B cell (primary cell): ENCODE results near the gene MAP3K7CL. TPM values are rescaled to one million over a fixed set of nuclear protein-coding genes. Genes with fewer than 3 reads are reported as not detected.

ENCODE experiments used
- ATAC-seq: fragments of 200-7000 bp; cut with Tn5 transposase; one replicate; pipeline ENCODE4 v1.10.0; 2021; ENCODE audit warnings: low read depth, mild to moderate bottlenecking, moderate number of reproducible peaks, moderate library complexity
- CTCF ChIA-PET: fragments of 350-600 bp; sonication (Branson Sonifier 250); formaldehyde crosslinking; loops from one replicate; lab custom pipeline; 2021; ENCODE audit warnings: antibody characterized with exemption, inconsistent platforms; lab: Charles Lee
- POLR2A ChIA-PET: fragments of 350-600 bp; sonication (Branson Sonifier 250); formaldehyde crosslinking; loops from one replicate; lab custom pipeline; 2021; ENCODE audit warnings: antibody characterized with exemption; lab: Charles Lee
- DNase-seq: peaks from one replicate; pipeline ENCODE4 v3.0.0; 2013
- H2AFZ ChIP-seq: 2 replicates; pipeline ENCODE4 v1.6.1; 2012; ENCODE audit warnings: mild to moderate bottlenecking, low read depth, low read length; ENCODE audit not compliant: insufficient read depth, poor library complexity, severe bottlenecking
- H3K27ac ChIP-seq, 2 donors: 1 replicate in 1 of 2; 2 replicates in 1 of 2; pipeline ENCODE4 v1.5.1; 2012 to 2013; ENCODE audit warnings: low read length in 2 of 2, mild to moderate bottlenecking in 2 of 2, moderate library complexity in 1 of 2
- H3K27me3 ChIP-seq, 4 experiments: fragments of 200-600 bp in 1 of 4; sonication (generic) in 1 of 4; replicated peaks in 1 of 4; 1 replicate in 2 of 4; 2 replicates in 2 of 4; pipeline versions ENCODE4 v1.6.1 to v1.7.0; 2013 to 2016; ENCODE audit warnings: low read length in 3 of 4, mild to moderate bottlenecking in 2 of 4, mixed read lengths in 1 of 4, moderate library complexity in 1 of 4; ENCODE audit not compliant: insufficient read depth in 4 of 4, control insufficient read depth in 3 of 4; ENCODE audit errors: control extremely low read depth in 1 of 4
- H3K36me3 ChIP-seq, 2 experiments: replicated peaks in 1 of 2; 1 replicate in 1 of 2; 2 replicates in 1 of 2; pipeline versions ENCODE4 v1.6.1 to v1.7.1; 2013; ENCODE audit warnings: low read length in 1 of 2; ENCODE audit not compliant: insufficient read depth in 2 of 2, control insufficient read depth in 1 of 2; ENCODE audit errors: control extremely low read depth in 1 of 2, extremely low read depth in 1 of 2
- H3K4me1 ChIP-seq, 2 donors: fragments of 200-600 bp in 1 of 2; sonication (generic) in 1 of 2; 1 replicate in 1 of 2; 2 replicates in 1 of 2; pipeline versions ENCODE4 v1.5.1 to v1.6.1; 2013 to 2017; ENCODE audit warnings: low read length in 2 of 2; ENCODE audit not compliant: control insufficient read depth in 2 of 2, insufficient read depth in 2 of 2
- H3K4me2 ChIP-seq: replicated peaks from 2 replicates; pipeline ENCODE3; 2012; ENCODE audit warnings: mild to moderate bottlenecking, low read depth, low read length; ENCODE audit not compliant: poor library complexity, severe bottlenecking
- H3K4me3 ChIP-seq, 5 experiments: fragments of 200-600 bp in 1 of 5; sonication (generic) in 1 of 5; 1 replicate in 3 of 5; 2 replicates in 2 of 5; pipeline versions ENCODE4 v1.5.1 to v1.7.0; 2011 to 2016; ENCODE audit warnings: low read length in 4 of 5, mild to moderate bottlenecking in 4 of 5, low read depth in 2 of 5, control low read depth in 1 of 5, moderate library complexity in 1 of 5; ENCODE audit not compliant: insufficient read depth in 1 of 5; ENCODE audit errors: control extremely low read depth in 1 of 5, extremely low read depth in 1 of 5
- H3K79me2 ChIP-seq: fragments of 200-600 bp; sonication (generic); one replicate; pipeline ENCODE4 v1.6.0; 2016; ENCODE audit warnings: low read length; ENCODE audit not compliant: control insufficient read depth, insufficient read depth
- H3K9ac ChIP-seq: fragments of 200-600 bp; sonication (generic); 2 replicates; pipeline ENCODE4 v1.6.1; 2017; ENCODE audit warnings: mild to moderate bottlenecking, low read length, moderate library complexity
- H3K9me3 ChIP-seq, 3 donors: one replicate each; pipeline versions ENCODE4 v1.6.1 to v1.7.1; 2013; ENCODE audit warnings: low read length in 2 of 3; ENCODE audit not compliant: control insufficient read depth in 2 of 3, insufficient read depth in 1 of 3; ENCODE audit errors: control extremely low read depth in 1 of 3
- H4K20me1 ChIP-seq: 2 replicates; pipeline ENCODE4 v1.6.0; 2012; ENCODE audit warnings: mild to moderate bottlenecking, low read length; ENCODE audit not compliant: insufficient read depth, control insufficient read depth, poor library complexity, severe bottlenecking
- H3K27ac Mint-ChIP-seq: one replicate; pipeline ENCODE4 v1.8.0; 2021; ENCODE audit warnings: mixed read lengths
- H3K27me3 Mint-ChIP-seq: one replicate; pipeline ENCODE4 v1.8.0; 2021; ENCODE audit warnings: mixed read lengths
- H3K4me1 Mint-ChIP-seq: one replicate; pipeline ENCODE4 v1.8.0; 2021; ENCODE audit warnings: mixed read lengths
- H3K4me3 Mint-ChIP-seq: one replicate; pipeline ENCODE4 v1.8.0; 2021; ENCODE audit warnings: mixed read lengths
- H3K9me3 Mint-ChIP-seq: one replicate; pipeline ENCODE4 v1.8.0; 2022; ENCODE audit warnings: mixed read lengths; ENCODE audit not compliant: insufficient read depth
- CTCF ChIP-seq: fragments of 200-600 bp; IDR thresholded peaks from one replicate; pipeline ENCODE4 v1.8.0; 2022; ENCODE audit warnings: antibody characterized with exemption, mild to moderate bottlenecking
- EZH2 ChIP-seq: IDR thresholded peaks from 2 replicates; pipeline ENCODE4 v1.6.1; 2012; ENCODE audit warnings: borderline replicate concordance, low read depth, mild to moderate bottlenecking, moderate library complexity, low read length; ENCODE audit not compliant: insufficient read depth, poor library complexity, severe bottlenecking
- WGBS: methylation state at CpG from one replicate; pipeline ENCODE4 v1.1.5; 2013; ENCODE audit warnings: missing lambda C conversion rate; ENCODE audit not compliant: insufficient coverage; 5-methylcytosine and 5-hydroxymethylcytosine counted together
- intact Hi-C: fragments of 100-400 bp; cut with micrococcal nuclease; formaldehyde crosslinking; loops from one replicate; pipeline ENCODE4 v1.10.0; 2022
- polyA plus RNA-seq: library from polyadenylated mRNA; depleted of rRNA; stranded (reverse); fragments of >200 nt; gene quantifications from 2 replicates; pipeline ENCODE4 v1.2.3, GENCODE V29; 2012
- total RNA-seq, 2 donors: library from RNA; stranded (reverse); fragments of 120-200 nt in 1 of 2; gene quantifications; 1 replicate in 1 of 2; 2 replicates in 1 of 2; pipeline versions ENCODE4 v1.2.3 to v1.2.4, GENCODE V29; 2013 to 2022

Gene MAP3K7CL
- total and polyA plus RNA-seq, 2 donors (not counting 1 experiment from before 2014, with no cell fraction given) = 8.9 to 11.9 TPM

- H3K27ac ChIP-seq = no peak overlapping the region
- H4K20me1 ChIP-seq = no peaks in the 10 kb centered on the region
- H3K27me3 ChIP-seq = no peaks in the 10 kb centered on the region
- Mint-ChIP-seq H3K27ac (no peak overlapping the region), H3K4me3 (no peak overlapping the region), H3K27me3 (no peaks in the 10 kb centered on the region), H3K9me3 (no peaks in the 10 kb centered on the region), H3K4me1 (no peaks in the 10 kb centered on the region)
- DNase-seq = no peak
- ATAC-seq = no peak
- no peaks in the 10 kb centered on the region for H3K4me1 ChIP-seq
- H3K79me2 ChIP-seq = no peaks in the 10 kb centered on the region
- H3K36me3 ChIP-seq = no peaks in the 10 kb centered on the region
- no peak overlapping the region for H3K9ac ChIP-seq
- POLR2A ChIA-PET = no interaction called here
- no peak overlapping the region for H3K4me3 ChIP-seq
- TF ChIP-seq EZH2 = no peak
- no peak for TF ChIP-seq CTCF
- 100% methylated on average over 1 of the region's 1 CpG for WGBS
- no peak overlapping the region for H2AFZ ChIP-seq
- CTCF ChIA-PET = interaction anchor here (0.7 kb wide), 1 partner anchor 17 kb away, joined by 3 read pairs; no protein-coding TSS in a partner anchor
- no peak overlapping the region for H3K4me2 ChIP-seq
- intact Hi-C loops = no loop called here
- H3K9me3 ChIP-seq = peaks cover 0 to 3% (median 0%) of the 10 kb centered on the region in 3 donors
These were observed 88.3 kb downstream of the MAP3K7CL start for GRCh38 chr21:29218749-29219148.

- Histone ChIP-seq H3K9ac (no peak overlapping the region), H3K4me3 (no peak overlapping the region), H3K79me2 (no peaks in the 10 kb centered on the region), H3K36me3 (no peaks in the 10 kb centered on the region), H3K4me1 (no peaks in the 10 kb centered on the region), H3K27ac (no peak overlapping the region), H3K4me2 (no peak overlapping the region), H4K20me1 (no peaks in the 10 kb centered on the region), H3K9me3 (peaks cover 0 to 3% (median 0%) of the 10 kb centered on the region in 3 donors), H3K27me3 (no peaks in the 10 kb centered on the region), H2AFZ (no peak overlapping the region)
- CTCF ChIA-PET = interaction anchor here (0.7 kb wide), 1 partner anchor 16 kb away, joined by 3 read pairs; no protein-coding TSS in a partner anchor
- H3K27ac Mint-ChIP-seq = no peak overlapping the region
- WGBS = 85% methylated on average over 2 of the region's 8 CpGs
- POLR2A ChIA-PET = no interaction called here
- intact Hi-C loops = no loop called here
- H3K4me3 Mint-ChIP-seq = no peak overlapping the region
- no peak for TF ChIP-seq CTCF
- TF ChIP-seq EZH2 = no peak
- ATAC-seq (no peak), DNase-seq (no peak)
- H3K27me3 Mint-ChIP-seq = no peaks in the 10 kb centered on the region
- H3K4me1 Mint-ChIP-seq = no peaks in the 10 kb centered on the region
- no peaks in the 10 kb centered on the region for H3K9me3 Mint-ChIP-seq
These were observed 88.8 kb downstream of the MAP3K7CL start for GRCh38 chr21:29219165-29219770.
